Frontal cortex (tissue), 4 donors: ENCODE measurements around the gene OTX2. TPM values are rescaled to one million over a fixed set of nuclear protein-coding genes. Genes with fewer than 3 reads are reported as not detected.

ENCODE experiments used
- DNase-seq, 2 donors: peaks; one replicate each; pipeline ENCODE4 v3.0.0; 2012; ENCODE audit warnings: low spot score in 2 of 2
- FAIRE-seq: peaks from 2 replicates; lab custom pipeline; 2012; peaks lifted over from hg19 to GRCh38; lab: Jason Lieb, UNC
- total RNA-seq: library from RNA; depleted of rRNA; stranded (reverse); fragments of >200 nt; gene quantifications from one replicate; pipeline ENCODE4 v1.2.3, GENCODE V29; 2014
- donor health status: control.
- donor health status: control.
- donor health status: control.

The OTX2 gene
- total RNA-seq, 1 donor from 2014 or later = 0.41 TPM

GRCh38 chr14:56797569-56798446 is 12.5 kb downstream of the OTX2 start:
- DNase-seq (no peak), FAIRE-seq (no peak)

GRCh38 chr14:56797003-56797568 is 13.2 kb downstream of the OTX2 start:
- DNase-seq = no peak

GRCh38 chr14:56796259-56796658 is 14.0 kb downstream of the OTX2 start:
- no peak for FAIRE-seq
- DNase-seq = no peak

More at GRCh38 chr14:56797003-56797568, 13.2 kb downstream of the OTX2 start:
- no peak for FAIRE-seq

- no peak for FAIRE-seq
Observed at GRCh38 chr14:56795284-56795622, 15.0 kb downstream of the OTX2 start.

GRCh38 chr14:56794557-56795283 is 15.6 kb downstream of the OTX2 start:
- DNase-seq = no peak
- no peak for FAIRE-seq

More at GRCh38 chr14:56795284-56795622, 15.0 kb downstream of the OTX2 start:
- DNase-seq = no peak

- FAIRE-seq = no peak
- no peak for DNase-seq
Observed at GRCh38 chr14:56794088-56794556, 16.2 kb downstream of the OTX2 start.

- DNase-seq (no peak), FAIRE-seq (no peak)
Observed at GRCh38 chr14:56789955-56790354, 20.3 kb downstream of the OTX2 start.

GRCh38 chr14:56787530-56787929 is 22.7 kb downstream of the OTX2 start:
- no peak for FAIRE-seq
- DNase-seq = no peak

GRCh38 chr14:56782711-56783110 is 27.6 kb downstream of the OTX2 start:
- FAIRE-seq = no peak
- DNase-seq = no peak

- no peak for FAIRE-seq
- no peak for DNase-seq
Observed at GRCh38 chr14:56774503-56774902, 35.8 kb downstream of the OTX2 start.

GRCh38 chr14:56770512-56770911 is 39.8 kb downstream of the OTX2 start:
- DNase-seq = no peak
- no peak for FAIRE-seq

GRCh38 chr14:56760164-56760914 is 49.9 kb downstream of the OTX2 start:
- no peak for FAIRE-seq

GRCh38 chr14:56759633-56760032 is 50.6 kb downstream of the OTX2 start:
- FAIRE-seq (no peak), DNase-seq (no peak)

More at GRCh38 chr14:56760164-56760914, 49.9 kb downstream of the OTX2 start:
- DNase-seq = no peak

- DNase-seq (no peak), FAIRE-seq (no peak)
Observed at GRCh38 chr14:56759094-56759493, 51.2 kb downstream of the OTX2 start.

GRCh38 chr14:56754921-56755320 is 55.4 kb downstream of the OTX2 start:
- no peak for DNase-seq

GRCh38 chr14:56753396-56753795 is 56.9 kb downstream of the OTX2 start:
- DNase-seq (no peak), FAIRE-seq (no peak)

More at GRCh38 chr14:56754921-56755320, 55.4 kb downstream of the OTX2 start:
- FAIRE-seq = no peak

GRCh38 chr14:56752428-56752827 is 57.9 kb downstream of the OTX2 start:
- FAIRE-seq (no peak), DNase-seq (no peak)

GRCh38 chr14:56751471-56751870 is 58.8 kb downstream of the OTX2 start:
- no peak for FAIRE-seq
- DNase-seq = no peak
